Calu3 (cell line): Measurements from ENCODE around the gene LRMDA. TPM values are rescaled to one million over a fixed set of nuclear protein-coding genes. Genes with fewer than 3 reads are reported as not detected.
"Not testable (repeated sequence)": the region's sequence is repeated elsewhere in the genome, so short reads cannot be mapped to it uniquely, and the experiment has no call there.

Experiments used
- BruUV-seq: library from RNA; stranded (reverse); fragments of 400-500 nt; replicated peaks from 2 replicates; lab custom pipeline; 2021; lab: Mats Ljungman, UMichigan
- CTCF ChIA-PET: fragments of 300-600 bp; sonication (Branson Sonifier 250); formaldehyde crosslinking; loops from one replicate; lab custom pipeline; 2022; ENCODE audit warnings: antibody characterized with exemption; lab: Charles Lee
- DNase-seq: peaks from one replicate; pipeline ENCODE4 v3.0.0; 2022
- H3K27ac Mint-ChIP-seq: one replicate; pipeline ENCODE4 v1.8.0; 2022; ENCODE audit warnings: mixed read lengths; ENCODE audit not compliant: unreplicated experiment
- H3K27me3 Mint-ChIP-seq: one replicate; pipeline ENCODE4 v1.8.0; 2022; ENCODE audit warnings: mixed read lengths; ENCODE audit not compliant: unreplicated experiment
- H3K36me3 Mint-ChIP-seq: one replicate; pipeline ENCODE4 v1.8.0; 2022; ENCODE audit warnings: mild to moderate bottlenecking, moderate library complexity, mixed read lengths; ENCODE audit not compliant: insufficient read depth, unreplicated experiment
- H3K4me1 Mint-ChIP-seq: one replicate; pipeline ENCODE4 v1.8.0; 2022; ENCODE audit warnings: mild to moderate bottlenecking, low read depth, mixed read lengths; ENCODE audit not compliant: unreplicated experiment
- H3K4me3 Mint-ChIP-seq: one replicate; pipeline ENCODE4 v1.8.0; 2022; ENCODE audit warnings: mild to moderate bottlenecking, low read depth, moderate library complexity, mixed read lengths; ENCODE audit not compliant: unreplicated experiment
- H3K9me3 Mint-ChIP-seq: one replicate; pipeline ENCODE4 v1.8.0; 2022; ENCODE audit warnings: low read depth, mixed read lengths; ENCODE audit not compliant: unreplicated experiment
- intact Hi-C: fragments of 100-400 bp; cut with micrococcal nuclease; formaldehyde crosslinking; loops from one replicate; pipeline ENCODE4 v1.10.0; 2022; ENCODE audit not compliant: unreplicated experiment
- total RNA-seq: library from RNA; stranded (reverse); gene quantifications from 2 replicates; pipeline ENCODE4 v1.2.3, GENCODE V29; 2022
- TF ChIP-seq, protein P1 (sequence below): fragments of 200-600 bp; IDR thresholded peaks from one replicate; pipeline ENCODE4 v1.8.0; 2022; ENCODE audit warnings: antibody characterized with exemption; ENCODE audit not compliant: unreplicated experiment

Gene LRMDA
- total RNA-seq, 1 experiment from 2014 or later: 7.6 TPM

DNA sequence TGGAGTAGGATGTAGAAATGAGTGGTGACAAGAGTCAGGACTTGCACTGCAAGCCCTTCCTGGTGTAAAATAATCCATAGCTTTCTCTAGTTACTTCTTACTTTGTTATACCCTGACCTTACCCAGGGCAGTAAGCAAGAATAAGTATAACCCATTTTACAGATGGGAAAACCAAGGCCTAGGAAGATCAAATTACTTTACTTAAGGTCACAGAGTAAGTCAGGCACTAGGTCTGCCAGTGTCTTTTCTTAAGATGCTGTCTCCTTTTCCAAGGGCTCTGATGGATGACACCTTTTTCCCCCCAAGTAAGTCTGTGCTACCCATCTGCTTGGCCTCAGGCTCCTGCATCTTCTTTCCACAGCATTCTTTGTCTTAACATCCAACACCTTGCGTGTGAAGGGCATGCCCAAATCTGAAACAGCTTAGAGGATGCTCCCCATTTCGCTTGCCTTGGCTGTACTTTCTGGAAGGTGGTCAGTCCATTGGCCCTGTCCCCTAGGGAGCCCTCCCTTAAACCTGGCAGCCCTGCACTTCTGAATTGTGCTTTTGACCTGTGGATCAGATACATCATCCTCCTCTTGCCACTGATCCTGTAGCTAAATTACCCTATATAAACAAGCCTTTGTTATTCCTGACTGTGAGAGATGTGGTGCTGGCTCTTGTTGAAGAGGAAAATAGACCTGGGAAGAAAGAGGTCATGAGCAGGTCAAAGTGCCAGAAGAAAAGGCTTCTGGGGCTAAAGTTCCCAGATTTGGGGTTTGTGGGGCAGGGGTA is 168.6 kb downstream of the LRMDA start:
- CTCF ChIA-PET: no interaction called here
- Mint-ChIP-seq H3K27me3 (peaks cover 76% of the 10 kb centered on the region), H3K36me3 (no peaks in the 10 kb centered on the region), H3K9me3 (no peaks in the 10 kb centered on the region), H3K4me1 (no peaks in the 10 kb centered on the region), H3K4me3 (no peak overlapping the region), H3K27ac (no peak overlapping the region)
- no TSS peak for BruUV-seq
- intact Hi-C loops: loop anchor here (10.0 kb wide), 1 partner anchor 195 kb away; the partner anchor contains the start of gene ZNF503
- DNase-seq: no peak
- TF ChIP-seq, protein P1, sequence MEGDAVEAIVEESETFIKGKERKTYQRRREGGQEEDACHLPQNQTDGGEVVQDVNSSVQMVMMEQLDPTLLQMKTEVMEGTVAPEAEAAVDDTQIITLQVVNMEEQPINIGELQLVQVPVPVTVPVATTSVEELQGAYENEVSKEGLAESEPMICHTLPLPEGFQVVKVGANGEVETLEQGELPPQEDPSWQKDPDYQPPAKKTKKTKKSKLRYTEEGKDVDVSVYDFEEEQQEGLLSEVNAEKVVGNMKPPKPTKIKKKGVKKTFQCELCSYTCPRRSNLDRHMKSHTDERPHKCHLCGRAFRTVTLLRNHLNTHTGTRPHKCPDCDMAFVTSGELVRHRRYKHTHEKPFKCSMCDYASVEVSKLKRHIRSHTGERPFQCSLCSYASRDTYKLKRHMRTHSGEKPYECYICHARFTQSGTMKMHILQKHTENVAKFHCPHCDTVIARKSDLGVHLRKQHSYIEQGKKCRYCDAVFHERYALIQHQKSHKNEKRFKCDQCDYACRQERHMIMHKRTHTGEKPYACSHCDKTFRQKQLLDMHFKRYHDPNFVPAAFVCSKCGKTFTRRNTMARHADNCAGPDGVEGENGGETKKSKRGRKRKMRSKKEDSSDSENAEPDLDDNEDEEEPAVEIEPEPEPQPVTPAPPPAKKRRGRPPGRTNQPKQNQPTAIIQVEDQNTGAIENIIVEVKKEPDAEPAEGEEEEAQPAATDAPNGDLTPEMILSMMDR: no peak

DNA sequence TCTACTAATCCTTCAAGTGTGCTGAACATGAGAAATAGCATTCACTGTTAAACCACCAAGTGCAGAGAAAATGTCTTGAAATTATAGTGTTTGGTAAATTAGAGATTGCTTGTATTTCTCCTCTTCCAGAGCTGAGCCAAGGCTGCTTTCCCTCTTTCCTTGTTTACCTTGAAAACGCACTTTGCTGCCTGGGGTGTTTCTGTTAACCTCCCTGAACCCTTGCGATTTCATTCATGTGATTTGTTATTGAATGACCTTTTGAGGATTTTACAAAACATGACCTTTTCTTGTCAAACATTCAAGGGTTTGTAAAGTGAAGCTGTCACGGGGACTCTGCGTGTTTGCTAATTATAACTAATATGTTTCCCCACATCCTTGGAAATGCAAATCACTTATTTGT is 169.4 kb downstream of the LRMDA start:
- TF ChIP-seq, protein P1: no peak
- H3K4me1 Mint-ChIP-seq: no peaks in the 10 kb centered on the region
- no peak overlapping the region for H3K27ac Mint-ChIP-seq
- intact Hi-C loops: loop anchor here (10.0 kb wide), 1 partner anchor 196 kb away; the partner anchor contains the start of gene ZNF503
- no peak for DNase-seq
- CTCF ChIA-PET: interaction anchor here (0.6 kb wide), 1 partner anchor 98 kb away, joined by 4 read pairs; no protein-coding TSS in a partner anchor
- H3K27me3 Mint-ChIP-seq: peaks cover 84% of the 10 kb centered on the region
- no TSS peak for BruUV-seq
- H3K9me3 Mint-ChIP-seq: no peaks in the 10 kb centered on the region
- H3K36me3 Mint-ChIP-seq: no peaks in the 10 kb centered on the region
- H3K4me3 Mint-ChIP-seq: no peak overlapping the region

DNA sequence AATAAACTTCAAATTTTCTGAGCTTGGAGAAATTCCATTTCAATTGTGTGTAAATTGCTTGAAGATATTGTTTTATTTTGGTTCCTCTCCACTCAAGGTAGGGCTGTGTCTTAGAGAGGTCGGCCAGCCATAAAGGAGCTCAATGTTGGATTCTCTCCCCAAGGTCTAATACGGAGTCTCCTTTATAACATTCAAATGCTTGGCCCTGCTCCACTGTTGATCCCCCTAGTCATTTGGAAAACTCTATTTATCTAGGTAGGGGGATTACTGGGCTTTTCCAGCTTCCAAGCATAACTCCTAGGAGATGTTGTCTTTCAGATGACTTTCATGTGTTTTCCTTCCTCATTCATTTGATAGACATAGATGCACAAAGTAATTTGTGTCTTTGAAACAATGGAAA is 170.9 kb downstream of the LRMDA start:
- no peaks in the 10 kb centered on the region for H3K9me3 Mint-ChIP-seq

DNA sequence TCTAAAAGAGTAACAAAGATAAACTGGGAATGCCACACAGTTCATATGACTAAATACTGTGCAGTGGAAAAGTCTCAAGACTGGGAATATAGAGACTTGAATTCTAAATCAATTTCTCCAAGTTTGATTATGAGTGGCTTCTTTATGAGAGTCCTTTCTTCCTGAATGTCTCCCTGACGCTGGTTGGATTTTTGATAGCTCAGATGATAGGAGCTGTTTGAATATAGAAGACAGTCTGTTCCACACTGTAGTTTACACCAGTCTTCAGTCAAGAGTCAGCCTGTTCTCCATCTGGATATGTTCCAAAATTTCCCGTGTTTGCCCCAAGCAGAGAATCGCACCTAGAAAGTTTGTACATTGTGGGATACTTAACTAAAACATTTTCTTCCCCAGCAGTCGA is 173.7 kb downstream of the LRMDA start:
- no TSS peak for BruUV-seq
- DNase-seq: no peak
- Mint-ChIP-seq H3K4me1 (no peaks in the 10 kb centered on the region), H3K27ac (no peak overlapping the region), H3K4me3 (no peak overlapping the region), H3K27me3 (peaks cover 45% of the 10 kb centered on the region), H3K36me3 (no peaks in the 10 kb centered on the region), H3K9me3 (no peaks in the 10 kb centered on the region)
- intact Hi-C loops: loop anchor here (10.0 kb wide), 1 partner anchor 200 kb away; the partner anchor contains the start of gene ZNF503
- TF ChIP-seq, protein P1: no peak
- CTCF ChIA-PET: no interaction called here

More for the DNA sequence above, 170.9 kb downstream of the LRMDA start:
- TF ChIP-seq, protein P1: no peak
- no peaks in the 10 kb centered on the region for H3K36me3 Mint-ChIP-seq
- CTCF ChIA-PET: no interaction called here
- peaks cover 72% of the 10 kb centered on the region for H3K27me3 Mint-ChIP-seq
- no peak overlapping the region for H3K27ac Mint-ChIP-seq
- no peak for DNase-seq
- H3K4me1 Mint-ChIP-seq: no peaks in the 10 kb centered on the region
- H3K4me3 Mint-ChIP-seq: no peak overlapping the region
- no TSS peak for BruUV-seq
- intact Hi-C loops: loop anchor here (10.0 kb wide), 1 partner anchor 198 kb away; the partner anchor contains the start of gene ZNF503

DNA sequence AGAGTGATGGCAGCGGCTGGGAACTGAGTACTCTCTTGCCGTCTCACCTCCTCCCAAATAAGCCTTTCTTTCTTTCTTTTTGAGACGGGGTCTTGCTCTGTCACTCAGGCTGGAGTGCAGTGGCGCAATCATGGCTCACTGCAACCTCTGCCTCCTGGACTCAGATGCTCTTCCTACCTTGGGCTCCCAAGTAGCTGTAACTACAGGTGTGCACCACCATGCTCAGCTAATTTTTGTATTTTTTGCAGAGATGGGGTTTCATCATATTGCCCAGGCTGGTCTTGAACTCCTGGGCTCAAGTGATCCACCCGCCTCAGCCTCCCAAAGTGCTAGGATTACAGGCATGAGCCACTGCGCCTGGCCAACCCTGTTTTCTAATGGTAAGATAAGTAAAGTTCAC is 174.4 kb downstream of the LRMDA start:
- H3K4me1 Mint-ChIP-seq, H3K4me3 Mint-ChIP-seq, CTCF ChIA-PET, H3K9me3 Mint-ChIP-seq, H3K27ac Mint-ChIP-seq, DNase-seq, H3K36me3 Mint-ChIP-seq, BruUV-seq: not testable (repeated sequence)
- intact Hi-C loops: loop anchor here (10.0 kb wide), 1 partner anchor 201 kb away; the partner anchor contains the start of gene ZNF503
- H3K27me3 Mint-ChIP-seq: peaks cover 38% of the 10 kb centered on the region
